HEK293T (cell line): ENCODE data around the gene NEURL1.

Experiments used
- CTCF ChIA-PET: fragments of 350-600 bp; formaldehyde crosslinking; extraction: SDS; loops from one replicate; lab custom pipeline; 2021; ENCODE audit warnings: antibody characterized with exemption, inconsistent platforms; lab: Yijun Ruan, JAX
- POLR2A ChIA-PET: fragments of 350-600 bp; formaldehyde crosslinking; extraction: SDS; loops from one replicate; lab custom pipeline; 2020; ENCODE audit warnings: antibody characterized with exemption, inconsistent platforms; lab: Yijun Ruan, JAX
- DNase-seq: peaks from one replicate; pipeline ENCODE4 v3.0.0; 2012; ENCODE audit warnings: mixed read lengths; ENCODE audit errors: extremely low spot score
- ARNT ChIP-seq: fragments of 450-650 bp; IDR thresholded peaks from 2 replicates; pipeline ENCODE4 v1.6.1; 2017; ENCODE audit warnings: mild to moderate bottlenecking
- BHLHE40 ChIP-seq: fragments of 450-650 bp; IDR thresholded peaks from 2 replicates; pipeline ENCODE4 v1.6.1; 2016; ENCODE audit warnings: mild to moderate bottlenecking, moderate library complexity, borderline replicate concordance
- CTBP1 ChIP-seq: fragments of 450-650 bp; IDR thresholded peaks from 2 replicates; pipeline ENCODE4 v1.6.1; 2016; ENCODE audit warnings: borderline replicate concordance
- ELF4 ChIP-seq: fragments of 450-650 bp; IDR thresholded peaks from 2 replicates; pipeline ENCODE4 v1.6.1; 2017; ENCODE audit warnings: antibody characterized with exemption
- FOXA1 ChIP-seq: fragments of 450-650 bp; IDR thresholded peaks from 2 replicates; pipeline ENCODE4 v1.6.1; 2016; ENCODE audit warnings: mild to moderate bottlenecking
- FOXK2 ChIP-seq: fragments of 450-650 bp; IDR thresholded peaks from 2 replicates; pipeline ENCODE4 v1.6.1; 2016; ENCODE audit warnings: mild to moderate bottlenecking
- FOXM1 ChIP-seq: fragments of 450-650 bp; IDR thresholded peaks from 2 replicates; pipeline ENCODE4 v1.6.1; 2017; ENCODE audit warnings: mild to moderate bottlenecking, borderline replicate concordance
- HDGF ChIP-seq: fragments of 450-650 bp; IDR thresholded peaks from 2 replicates; pipeline ENCODE4 v1.6.1; 2017; ENCODE audit warnings: antibody characterized with exemption, borderline replicate concordance
- L3MBTL2 ChIP-seq: fragments of 450-650 bp; conservative IDR thresholded peaks from 2 replicates; pipeline ENCODE4 v1.6.1; 2016; ENCODE audit warnings: mild to moderate bottlenecking
- LEF1 ChIP-seq: fragments of 450-650 bp; IDR thresholded peaks from 2 replicates; pipeline ENCODE4 v1.6.1; 2017; ENCODE audit warnings: mild to moderate bottlenecking, borderline replicate concordance
- NFRKB ChIP-seq: fragments of 450-650 bp; IDR thresholded peaks from 2 replicates; pipeline ENCODE4 v1.6.1; 2016; ENCODE audit warnings: mild to moderate bottlenecking, moderate library complexity
- PKNOX1 ChIP-seq: fragments of 450-650 bp; IDR thresholded peaks from 2 replicates; pipeline ENCODE4 v1.6.1; 2016
- SP1 ChIP-seq: fragments of 450-650 bp; IDR thresholded peaks from 2 replicates; pipeline ENCODE4 v1.6.1; 2017
- SUZ12 ChIP-seq: fragments of 450-650 bp; IDR thresholded peaks from 2 replicates; pipeline ENCODE4 v1.6.1; 2016; ENCODE audit warnings: mild to moderate bottlenecking
- TARDBP ChIP-seq: fragments of 450-650 bp; IDR thresholded peaks from 2 replicates; pipeline ENCODE4 v1.6.1; 2016
- ZNF384 ChIP-seq: fragments of 450-650 bp; IDR thresholded peaks from 2 replicates; pipeline ENCODE4 v1.6.1; 2016

The NEURL1 gene

GRCh38 chr10:103599211-103599610 lies 105.7 kb downstream of the NEURL1 start:
- POLR2A ChIA-PET, result no interaction called here
- no peak for DNase-seq
- CTCF ChIA-PET, result interaction anchor here (1.0 to 3.3 kb wide), 4 partner anchors 10 to 87 kb away, joined by 3 to 21 read pairs (median 4); no protein-coding TSS in a partner anchor
- TF ChIP-seq SP1, result no peak
- TF ChIP-seq ZNF384, result no peak
- no peak for TF ChIP-seq PKNOX1
- TF ChIP-seq NFRKB, result no peak
- TF ChIP-seq FOXA1, result no peak
- no peak for TF ChIP-seq BHLHE40
- no peak for TF ChIP-seq HDGF
- TF ChIP-seq ARNT, result no peak
- no peak for TF ChIP-seq SUZ12
- no peak for TF ChIP-seq ELF4
- TF ChIP-seq LEF1, result no peak
- TF ChIP-seq TARDBP, result no peak
- no peak for TF ChIP-seq FOXM1
- TF ChIP-seq FOXK2, result no peak
- no peak for TF ChIP-seq CTBP1
- TF ChIP-seq L3MBTL2, result no peak

GRCh38 chr10:103599907-103600306 lies 106.4 kb downstream of the NEURL1 start:
- CTCF ChIA-PET, result interaction anchor here (1.0 to 3.3 kb wide), 4 partner anchors 10 to 86 kb away, joined by 3 to 21 read pairs (median 8); no protein-coding TSS in a partner anchor
- DNase-seq, result no peak
- TF ChIP-seq ZNF384 (no peak), PKNOX1 (no peak), NFRKB (no peak), SUZ12 (no peak), FOXK2 (no peak), ELF4 (no peak), TARDBP (no peak), SP1 (no peak), ARNT (no peak), FOXA1 (no peak), L3MBTL2 (no peak), CTBP1 (no peak), HDGF (no peak), LEF1 (no peak), FOXM1 (no peak), BHLHE40 (no peak)
- POLR2A ChIA-PET, result no interaction called here

GRCh38 chr10:103600325-103600724 lies 106.8 kb downstream of the NEURL1 start:
- no peak for DNase-seq
- POLR2A ChIA-PET, result no interaction called here
- CTCF ChIA-PET, result interaction anchor here (2.1 kb wide), 1 partner anchor 86 kb away, joined by 9 read pairs; no protein-coding TSS in a partner anchor
- TF ChIP-seq BHLHE40 (no peak), ELF4 (no peak), CTBP1 (no peak)

- CTCF ChIA-PET, result interaction anchor here (2.1 kb wide), 1 partner anchor 85 kb away, joined by 9 read pairs; no protein-coding TSS in a partner anchor
- TF ChIP-seq FOXA1, result no peak
- no peak for TF ChIP-seq HDGF
- TF ChIP-seq FOXM1, result no peak
- no peak for TF ChIP-seq SP1
- TF ChIP-seq ELF4, result no peak
- TF ChIP-seq BHLHE40, result no peak
- TF ChIP-seq PKNOX1, result no peak
- no peak for TF ChIP-seq L3MBTL2
- TF ChIP-seq NFRKB, result no peak
- no peak for TF ChIP-seq FOXK2
- TF ChIP-seq ZNF384, result no peak
- TF ChIP-seq ARNT, result no peak
- no peak for TF ChIP-seq LEF1
- no peak for TF ChIP-seq CTBP1
- TF ChIP-seq SUZ12, result no peak
- DNase-seq, result no peak
- POLR2A ChIA-PET, result no interaction called here
These were observed 107.6 kb downstream of the NEURL1 start for GRCh38 chr10:103600956-103601569.

DNA sequence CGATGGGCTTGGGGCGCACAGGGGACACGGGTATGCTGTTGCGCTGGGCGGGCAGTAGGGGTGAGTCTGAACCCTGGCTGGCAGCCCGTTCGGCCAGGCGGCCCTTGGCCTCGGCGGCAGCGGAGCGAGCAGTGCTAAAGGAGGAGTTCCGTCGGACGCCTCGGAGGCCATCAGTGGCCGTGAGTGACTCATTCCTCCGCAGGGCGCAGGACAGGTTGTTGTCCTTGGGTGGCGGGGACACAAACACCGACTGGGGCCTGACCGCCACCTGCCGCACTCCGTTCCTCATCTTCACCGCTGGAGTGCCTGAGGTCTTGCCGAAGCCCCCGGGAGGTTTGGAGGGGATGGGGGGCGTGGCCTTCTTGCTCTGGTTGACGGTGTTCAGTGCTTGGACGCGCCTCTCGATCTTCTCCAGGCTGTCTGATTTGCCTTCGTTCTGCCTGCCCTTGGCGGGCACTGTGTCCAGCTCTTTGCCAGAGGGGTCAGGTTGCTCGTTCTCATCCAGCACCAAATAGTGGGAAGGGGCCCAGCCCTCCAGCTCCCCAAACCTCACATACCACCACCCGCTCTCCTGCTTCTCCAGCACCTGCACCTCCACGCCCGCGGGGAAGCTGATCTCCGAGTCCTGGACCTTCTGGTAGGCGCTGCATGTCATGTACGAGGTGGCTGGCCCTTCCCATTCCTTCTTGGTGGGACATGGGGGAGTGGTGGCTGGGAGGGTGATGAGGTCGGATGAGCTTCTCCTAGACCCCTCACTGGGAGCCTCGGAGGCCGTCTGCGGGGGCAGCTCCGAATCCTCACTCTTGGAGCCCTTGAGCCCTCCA lies 108.7 kb downstream of the NEURL1 start:
- TF ChIP-seq SP1, result no peak
- TF ChIP-seq FOXA1, result no peak
- no peak for TF ChIP-seq ARNT
- TF ChIP-seq PKNOX1, result no peak
- TF ChIP-seq FOXM1, result no peak
- TF ChIP-seq NFRKB, result no peak
- no peak for TF ChIP-seq HDGF
- TF ChIP-seq ZNF384, result no peak
- TF ChIP-seq CTBP1, result no peak
- TF ChIP-seq LEF1, result no peak
- TF ChIP-seq ELF4, result no peak
- TF ChIP-seq FOXK2, result no peak
- TF ChIP-seq BHLHE40, result no peak
- no peak for TF ChIP-seq SUZ12
- ChIA-PET CTCF (interaction anchor here (2.1 kb wide), 1 partner anchor 84 kb away, joined by 9 read pairs; no protein-coding TSS in a partner anchor), POLR2A (no interaction called here)
- DNase-seq, result no peak
